Transverse colon (tissue), 4 donors: ENCODE measurements around the gene KRT78. TPM values are rescaled to one million over a fixed set of nuclear protein-coding genes. Genes with fewer than 3 reads are reported as not detected.

ENCODE experiments used
- DNase-seq: peaks from one replicate; pipeline ENCODE4 v3.0.0-alpha.2; 2019
- H3K27ac ChIP-seq, 4 donors: fragments of 200-600 bp; sonication (generic); 2 replicates each; pipeline ENCODE4 v1.5.1; 2016 to 2018; ENCODE audit warnings: inconsistent platforms in 4 of 4
- H3K27me3 ChIP-seq: fragments of 200-600 bp; sonication (generic); 2 replicates; pipeline ENCODE4 v1.5.1; 2017; ENCODE audit warnings: inconsistent platforms
- H3K36me3 ChIP-seq, 4 donors: fragments of 200-600 bp; sonication (generic); 2 replicates each; pipeline ENCODE4 v1.5.1; 2017 to 2019; ENCODE audit warnings: inconsistent platforms in 4 of 4
- H3K4me1 ChIP-seq, 4 donors: fragments of 200-600 bp; sonication (generic); 2 replicates each; pipeline ENCODE4 v1.5.1; 2017 to 2020; ENCODE audit warnings: inconsistent platforms in 4 of 4
- H3K4me3 ChIP-seq, 4 donors: fragments of 200-600 bp; sonication (generic); 1 replicate in 1 of 4; 2 replicates in 3 of 4; pipeline versions ENCODE4 v1.5.1 to v1.6.1; 2017 to 2019; ENCODE audit warnings: inconsistent platforms in 4 of 4
- H3K9me3 ChIP-seq, 2 donors: fragments of 200-600 bp; sonication (generic); 2 replicates each; pipeline ENCODE4 v1.5.1; 2017 to 2019; ENCODE audit warnings: inconsistent platforms in 2 of 2
- EP300 ChIP-seq: sonication (generic); formaldehyde crosslinking; IDR thresholded peaks from one replicate; pipeline ENCODE4 v1.6.1; 2017; ENCODE audit warnings: antibody characterized with exemption, low read depth
- POLR2A ChIP-seq: fragments of 450-650 bp; IDR thresholded peaks from one replicate; pipeline ENCODE4 v1.6.1; 2016; ENCODE audit warnings: antibody characterized with exemption, mild to moderate bottlenecking, moderate library complexity
- POLR2AphosphoS5 ChIP-seq, 3 donors: sonication (generic); formaldehyde crosslinking; IDR thresholded peaks; one replicate each; pipeline ENCODE4 v1.6.1; 2016; ENCODE audit warnings: antibody characterized with exemption in 3 of 3
- WGBS, 2 donors: methylation state at CpG; one replicate each; pipeline ENCODE4 v1.1.5; 2018; ENCODE audit warnings: low coverage in 1 of 2; 5-methylcytosine and 5-hydroxymethylcytosine counted together
- in situ Hi-C, 4 donors: fragments of 200-750 bp; cut with MboI; loops; one replicate each; pipeline versions ENCODE4 v1.15.0 to v1.15.1; 2017; ENCODE audit warnings: low sequenced_read_pairs in 3 of 4, low pct_ligation_motif_present in 1 of 4, low pct_unique_long_range_greater_than_20kb in 1 of 4
- intact Hi-C: fragments of 100-400 bp; cut with DNase I; formaldehyde crosslinking; loops from one replicate; pipeline ENCODE4 v1.15.1; 2023; ENCODE audit warnings: low total_unique reads
- total RNA-seq, 4 donors: library from RNA; depleted of rRNA; stranded (reverse); fragments of >200 nt; gene quantifications; one replicate each; pipeline ENCODE4 v1.1.0, GENCODE V29; 2016
- TF ChIP-seq, protein P1 (sequence below), 5 experiments: fragments of 200-600 bp in 3 of 5; fragments of 450-650 bp in 2 of 5; sonication (generic) in 3 of 5; IDR thresholded peaks; 1 replicate in 2 of 5; 2 replicates in 3 of 5; pipeline ENCODE4 v1.5.1; 2016 to 2017; ENCODE audit warnings: antibody characterized with exemption in 5 of 5, inconsistent platforms in 3 of 5, mild to moderate bottlenecking in 2 of 5, moderate library complexity in 1 of 5

KRT78 gene
- total RNA-seq, 4 donors from 2014 or later = not detected

DNA sequence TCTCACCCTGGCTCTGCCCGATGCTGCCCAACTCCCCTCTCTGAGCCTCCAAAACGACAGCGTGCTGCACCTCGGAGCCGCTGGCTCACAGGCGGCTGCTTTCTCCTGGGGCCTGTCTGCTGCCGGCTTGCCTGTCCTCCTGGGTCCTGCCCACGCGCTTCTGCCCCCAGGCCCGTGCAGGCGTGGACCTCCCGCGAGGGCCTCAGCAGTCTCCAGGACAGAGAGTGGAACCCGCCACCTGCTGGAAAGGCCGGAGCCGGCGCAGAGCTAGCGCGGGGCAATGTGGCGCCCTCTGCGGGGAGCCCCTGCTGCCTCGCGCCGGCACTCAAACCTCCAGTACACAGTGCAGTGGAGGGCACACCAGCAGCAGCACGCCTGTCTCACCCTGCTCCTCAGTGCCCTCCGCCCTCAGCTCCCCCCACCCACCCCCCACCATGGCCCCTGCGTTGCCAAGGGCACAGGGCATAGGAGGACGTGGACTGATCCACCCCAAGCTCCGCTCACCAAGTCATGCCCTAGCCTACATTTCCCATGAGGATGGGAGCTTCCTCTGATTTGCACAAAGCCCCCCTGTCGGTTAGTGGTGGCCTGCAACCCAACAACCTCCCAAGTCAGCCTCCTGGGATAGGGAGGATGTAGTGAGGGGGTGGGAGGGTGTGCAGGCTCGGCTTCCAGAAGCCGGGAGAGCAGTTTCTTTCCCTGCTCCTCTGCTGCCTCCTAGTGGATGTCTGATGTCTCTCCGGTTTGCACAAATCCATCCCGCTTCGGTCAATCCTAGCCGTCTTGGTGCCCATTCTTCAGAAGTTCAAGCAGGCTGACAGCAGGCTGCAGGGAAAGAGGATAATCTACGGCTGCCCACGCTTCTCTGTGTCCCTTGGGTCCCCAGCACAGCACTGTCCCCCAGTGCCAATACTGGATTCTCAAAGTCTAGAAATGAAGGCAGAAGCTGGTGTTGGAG lies 30.9 kb upstream of the KRT78 start:
- no peaks in the 10 kb centered on the region for H3K9me3 ChIP-seq
- intact Hi-C loops (loop anchor here (5.0 to 10.0 kb wide), 3 partner anchors 505 to 722 kb away; no protein-coding TSS in a partner anchor), in situ Hi-C loops (loop anchor here (5.0 to 10.0 kb wide), 7 partner anchors 292 to 725 kb away; partner anchors contain the start of gene KRT84 (in 1 of the 4))
- H3K27ac ChIP-seq = peak overlapping the region; percentile 9 to 97 (median 24)
- TF ChIP-seq POLR2AphosphoS5 (IDR thresholded peaks at IDR 0.05) = no peak
- TF ChIP-seq POLR2A = no peak
- no peak for TF ChIP-seq EP300
- TF ChIP-seq, protein P1, sequence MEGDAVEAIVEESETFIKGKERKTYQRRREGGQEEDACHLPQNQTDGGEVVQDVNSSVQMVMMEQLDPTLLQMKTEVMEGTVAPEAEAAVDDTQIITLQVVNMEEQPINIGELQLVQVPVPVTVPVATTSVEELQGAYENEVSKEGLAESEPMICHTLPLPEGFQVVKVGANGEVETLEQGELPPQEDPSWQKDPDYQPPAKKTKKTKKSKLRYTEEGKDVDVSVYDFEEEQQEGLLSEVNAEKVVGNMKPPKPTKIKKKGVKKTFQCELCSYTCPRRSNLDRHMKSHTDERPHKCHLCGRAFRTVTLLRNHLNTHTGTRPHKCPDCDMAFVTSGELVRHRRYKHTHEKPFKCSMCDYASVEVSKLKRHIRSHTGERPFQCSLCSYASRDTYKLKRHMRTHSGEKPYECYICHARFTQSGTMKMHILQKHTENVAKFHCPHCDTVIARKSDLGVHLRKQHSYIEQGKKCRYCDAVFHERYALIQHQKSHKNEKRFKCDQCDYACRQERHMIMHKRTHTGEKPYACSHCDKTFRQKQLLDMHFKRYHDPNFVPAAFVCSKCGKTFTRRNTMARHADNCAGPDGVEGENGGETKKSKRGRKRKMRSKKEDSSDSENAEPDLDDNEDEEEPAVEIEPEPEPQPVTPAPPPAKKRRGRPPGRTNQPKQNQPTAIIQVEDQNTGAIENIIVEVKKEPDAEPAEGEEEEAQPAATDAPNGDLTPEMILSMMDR (IDR thresholded peaks at IDR 0.05) = peak; percentile 56 to 81 (median 67)
- peak overlapping the region in 2 of 4 donors; percentile 12 to 30 for H3K4me3 ChIP-seq
- peaks cover 13 to 35% (median 25%) of the 10 kb centered on the region in 4 donors for H3K4me1 ChIP-seq
- H3K36me3 ChIP-seq = no peaks in the 10 kb centered on the region
- WGBS, 2 donors = 8% methylated on average over 24 of the region's 38 CpGs; no CpG with 5 or more reads in 1 of the 2 donors
- H3K27me3 ChIP-seq = peaks cover 6% of the 10 kb centered on the region
- peak; percentile 85 for DNase-seq

DNA sequence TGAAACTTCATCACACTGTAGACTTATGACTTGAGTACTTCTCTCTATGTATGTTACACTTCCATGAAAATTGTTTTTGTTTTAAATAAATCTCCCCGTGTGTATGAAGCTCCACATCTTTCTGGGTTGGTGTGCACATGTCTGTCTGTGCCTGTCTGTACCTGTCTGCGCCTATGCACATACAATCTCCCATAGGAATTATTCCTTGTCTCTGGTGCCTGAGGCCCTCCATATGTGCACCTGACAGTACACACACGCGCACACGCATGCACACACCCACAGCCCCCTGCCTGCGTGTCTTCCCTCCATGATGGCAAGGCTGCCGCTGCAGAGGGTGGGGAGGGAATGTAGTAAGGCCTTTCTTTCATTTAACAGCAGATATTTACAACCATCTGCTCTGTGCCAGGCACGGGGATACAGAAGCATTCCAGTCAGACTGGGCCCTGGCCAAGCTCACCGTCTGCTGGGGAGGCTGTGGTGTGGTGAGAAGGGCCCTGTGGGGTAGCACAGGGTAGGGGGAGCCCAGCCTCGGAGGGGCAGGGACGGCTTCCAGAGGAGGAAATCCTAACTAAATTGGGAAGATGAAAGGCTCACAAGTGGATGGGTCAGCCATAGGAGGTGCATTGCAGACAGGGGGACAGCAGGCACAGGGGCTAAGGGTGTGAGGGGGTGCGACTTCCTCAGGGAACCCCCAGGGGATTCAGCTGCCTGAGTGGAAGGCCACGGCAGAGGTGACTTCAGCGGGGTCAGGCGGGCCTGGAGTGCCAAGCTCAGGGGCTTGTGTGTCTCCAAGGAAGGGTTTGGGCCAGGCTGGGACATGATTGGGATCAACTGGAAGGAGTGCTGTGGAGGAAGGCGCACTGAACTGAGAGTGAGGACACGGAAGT lies 30.0 kb upstream of the KRT78 start:
- Histone ChIP-seq H3K27me3 (peaks cover 6% of the 10 kb centered on the region), H3K4me1 (peaks cover 13 to 37% (median 33%) of the 10 kb centered on the region in 4 donors), H3K9me3 (no peaks in the 10 kb centered on the region), H3K36me3 (no peaks in the 10 kb centered on the region), H3K4me3 (peak overlapping the region in 1 of 4 donors; percentile 30), H3K27ac (peak overlapping the region; percentile 9 to 97 (median 24))
- WGBS, 2 donors = 61 to 65% methylated on average over 5 to 17 of the region's 17 CpGs
- no peak for DNase-seq
- intact Hi-C loops = loop anchor here (10.0 kb wide), 2 partner anchors 504 to 636 kb away; no protein-coding TSS in a partner anchor
- TF ChIP-seq, protein P1 (IDR thresholded peaks at IDR 0.05) = no peak
- TF ChIP-seq POLR2A = no peak
- no peak for TF ChIP-seq EP300
- in situ Hi-C loops = loop anchor here (5.0 to 10.0 kb wide), 5 partner anchors 291 to 724 kb away; partner anchors contain the start of gene KRT84 (in 1 of the 4)

DNA sequence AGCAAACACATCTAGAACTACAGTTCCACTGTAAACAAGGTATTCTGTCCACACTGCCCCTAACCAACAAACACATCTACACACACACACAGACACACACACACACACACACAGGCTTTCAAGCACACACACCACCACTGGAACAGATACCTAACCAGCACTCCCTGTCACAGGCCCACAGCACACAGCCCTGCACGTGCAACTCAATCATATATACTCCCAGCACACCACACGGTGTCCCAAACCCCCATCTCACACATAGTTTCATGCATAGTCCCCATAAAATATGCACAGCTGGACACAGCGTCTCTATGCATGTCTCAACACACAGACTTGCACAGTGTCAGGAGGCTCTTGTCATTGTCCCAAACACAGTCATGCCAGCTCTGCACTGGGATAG lies 28.4 kb upstream of the KRT78 start:
- Histone ChIP-seq H3K4me1 (peaks cover 18 to 52% (median 46%) of the 10 kb centered on the region in 4 donors), H3K27ac (peak overlapping the region in 1 of 4 donors; percentile 97), H3K27me3 (peaks cover 6% of the 10 kb centered on the region), H3K36me3 (no peaks in the 10 kb centered on the region), H3K4me3 (no peak overlapping the region), H3K9me3 (no peaks in the 10 kb centered on the region)
- TF ChIP-seq POLR2AphosphoS5 (IDR thresholded peaks at IDR 0.05) = no peak
- intact Hi-C loops (loop anchor here (10.0 kb wide), 2 partner anchors 502 to 638 kb away; no protein-coding TSS in a partner anchor), in situ Hi-C loops (loop anchor here (5.0 to 10.0 kb wide), 5 partner anchors 290 to 722 kb away; partner anchors contain the start of gene KRT84 (in 1 of the 4))
- DNase-seq = peak; percentile 7
- WGBS, 2 donors = 69% methylated on average over 3 of the region's 3 CpGs; no CpG with 5 or more reads in 1 of the 2 donors

DNA sequence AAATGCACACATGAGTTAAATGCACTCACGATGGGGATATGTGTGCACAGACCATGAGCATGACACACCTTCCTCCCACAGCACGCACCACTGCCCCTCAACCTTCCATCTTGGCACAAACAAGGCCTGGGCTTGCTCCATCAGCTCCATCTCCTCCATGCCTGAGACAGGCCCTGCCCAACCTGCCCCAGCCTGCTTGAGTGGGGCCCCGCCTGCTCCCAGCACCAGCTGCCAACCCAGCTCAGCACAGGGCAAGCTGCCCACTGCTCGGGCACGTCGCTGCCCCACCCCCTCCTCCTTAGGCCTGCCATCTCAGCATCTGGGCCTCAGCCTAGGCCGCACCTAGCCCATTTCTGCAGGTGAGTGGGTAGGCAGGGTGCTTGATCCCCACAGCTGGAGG lies 27.6 kb upstream of the KRT78 start:
- TF ChIP-seq POLR2A (peak; percentile 25), EP300 (no peak), POLR2AphosphoS5 (IDR thresholded peaks at IDR 0.05) (peak in 2 of 3 donors; percentile 43 to 57)
- WGBS, 2 donors = 66% methylated on average over 7 of the region's 7 CpGs; no CpG with 5 or more reads in 1 of the 2 donors

More for the DNA sequence above, 27.6 kb upstream of the KRT78 start:
- no peak overlapping the region for H3K4me3 ChIP-seq
- DNase-seq = peak; percentile 62
- peak overlapping the region in 2 of 4 donors; percentile 14 to 97 for H3K27ac ChIP-seq
- peaks cover 4% of the 10 kb centered on the region for H3K27me3 ChIP-seq
- intact Hi-C loops (loop anchor here (10.0 kb wide), 2 partner anchors 502 to 638 kb away; no protein-coding TSS in a partner anchor), in situ Hi-C loops (loop anchor here (5.0 to 10.0 kb wide), 5 partner anchors 289 to 722 kb away; partner anchors contain the start of gene KRT84 (in 1 of the 4))
- peaks cover 25 to 61% (median 55%) of the 10 kb centered on the region in 4 donors for H3K4me1 ChIP-seq
- no peaks in the 10 kb centered on the region for H3K9me3 ChIP-seq
- no peaks in the 10 kb centered on the region for H3K36me3 ChIP-seq
